SK-MEL-5 (cell line): ENCODE results near the gene PPP1R16B. TPM values are rescaled to one million over a fixed set of nuclear protein-coding genes. Genes with fewer than 3 reads are reported as not detected.
A peak's percentile ranks its signal among the peaks of the same experiment; 100 is the strongest.

Experiments
- DNase-seq: peaks from one replicate; pipeline ENCODE4 v3.0.0-alpha.2; 2016; ENCODE audit warnings: low read depth, low spot score
- in situ Hi-C: cut with HindIII; loops from 2 replicates; pipeline ENCODE4 v1.10.0; 2016; ENCODE audit warnings: low sequenced_read_pairs, high pct_unique_total_duplicates, low pct_unique_long_range_greater_than_20kb
- total RNA-seq: library from RNA; depleted of rRNA; stranded (reverse); fragments of >200 nt; shearing (Covaris generic); gene quantifications from 2 replicates; pipeline ENCODE4 v1.2.3, GENCODE V29; 2014

The PPP1R16B gene
- total RNA-seq, 1 experiment from 2014 or later = 0.69 TPM

DNA sequence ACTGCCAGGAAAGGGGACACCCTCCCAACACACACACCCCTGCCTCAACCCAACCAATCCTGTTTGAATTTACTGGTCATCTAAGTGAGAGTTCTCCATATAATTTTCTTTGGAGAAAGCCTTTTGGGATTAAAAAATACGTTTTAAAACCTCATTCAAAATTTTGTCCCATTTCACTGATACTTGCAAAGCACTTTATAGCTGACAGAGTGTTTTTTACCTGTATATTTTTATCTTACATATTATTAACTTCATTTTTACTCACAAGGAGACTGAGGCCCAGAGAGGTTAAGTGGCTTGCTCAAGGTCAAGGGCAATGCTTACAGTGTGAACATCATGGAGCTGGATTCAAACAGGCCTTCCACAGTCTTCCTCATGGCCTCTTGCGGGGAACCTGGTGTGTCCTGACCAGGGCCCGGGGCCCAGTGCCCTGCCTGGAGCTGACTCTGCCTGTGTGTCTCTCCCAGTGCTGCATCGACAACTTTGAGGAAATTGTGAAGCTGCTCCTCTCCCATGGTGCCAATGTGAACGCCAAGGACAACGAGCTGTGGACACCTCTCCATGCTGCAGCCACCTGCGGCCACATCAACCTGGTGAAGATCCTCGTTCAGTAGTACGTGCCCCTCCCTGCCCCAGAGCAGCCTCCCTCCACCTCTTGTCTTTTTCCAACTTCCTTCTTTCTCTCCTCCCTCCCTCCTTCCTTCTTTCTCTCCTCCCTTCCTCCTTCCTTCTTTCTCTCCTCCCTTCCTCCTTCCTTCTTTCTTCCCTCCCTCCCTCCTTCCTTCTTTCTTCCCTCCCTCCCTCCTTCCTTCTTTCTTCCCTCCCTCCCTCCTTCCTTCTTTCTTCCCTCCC lies 89.8 kb downstream of the PPP1R16B start:
- DNase-seq = no peak
- in situ Hi-C loops = no loop called here

DNA sequence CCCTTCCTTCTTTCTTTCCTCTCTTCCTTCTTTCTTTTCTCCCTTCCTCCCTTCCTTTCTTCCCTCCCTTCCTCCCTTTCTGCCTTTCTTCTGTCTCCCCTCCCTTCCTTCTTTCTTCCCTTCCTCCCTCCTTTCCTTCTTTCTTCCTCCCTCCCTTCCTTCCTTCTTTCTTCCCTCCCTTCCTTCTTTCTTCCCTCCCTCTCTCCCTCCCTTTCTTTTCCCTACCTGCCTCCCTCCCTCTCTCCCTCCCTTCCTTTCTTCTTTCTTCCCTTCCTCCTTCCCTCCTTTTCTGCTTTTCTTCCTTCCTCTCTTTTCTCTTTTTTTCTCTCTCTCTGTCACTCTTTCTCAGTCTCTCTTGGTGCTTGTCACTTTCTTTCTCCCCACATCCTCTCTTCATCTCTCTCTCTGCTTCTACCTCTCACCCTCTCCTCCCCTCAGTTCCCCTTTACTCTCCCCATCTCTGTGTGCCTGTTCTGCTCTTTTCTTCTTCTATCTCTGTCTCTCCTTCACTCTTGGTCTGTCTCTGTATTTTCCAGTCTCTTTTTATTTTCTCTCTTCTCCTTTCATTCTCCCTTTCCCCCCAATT lies 90.6 kb downstream of the PPP1R16B start:
- in situ Hi-C loops = no loop called here
- DNase-seq = no peak

DNA sequence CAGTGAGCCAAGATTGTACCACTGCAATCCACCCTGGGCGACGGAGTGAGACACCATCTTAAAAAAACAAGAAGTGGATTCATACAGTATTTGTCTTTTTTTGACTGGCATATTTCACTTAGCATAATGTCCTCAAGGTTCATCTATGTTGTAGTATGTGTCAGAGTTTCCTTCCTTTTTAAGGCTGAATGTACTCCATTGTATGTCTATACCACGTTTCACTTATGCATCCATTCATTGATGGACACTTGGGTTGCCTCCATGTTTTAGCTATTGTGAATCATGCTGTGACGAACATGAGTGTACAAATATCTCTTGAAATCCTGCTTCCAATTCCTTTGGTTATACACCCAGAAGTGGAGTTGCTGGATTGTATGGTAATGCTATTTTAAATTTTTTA lies 91.8 kb downstream of the PPP1R16B start:
- in situ Hi-C loops = no loop called here
- DNase-seq = peak; percentile 24

DNA sequence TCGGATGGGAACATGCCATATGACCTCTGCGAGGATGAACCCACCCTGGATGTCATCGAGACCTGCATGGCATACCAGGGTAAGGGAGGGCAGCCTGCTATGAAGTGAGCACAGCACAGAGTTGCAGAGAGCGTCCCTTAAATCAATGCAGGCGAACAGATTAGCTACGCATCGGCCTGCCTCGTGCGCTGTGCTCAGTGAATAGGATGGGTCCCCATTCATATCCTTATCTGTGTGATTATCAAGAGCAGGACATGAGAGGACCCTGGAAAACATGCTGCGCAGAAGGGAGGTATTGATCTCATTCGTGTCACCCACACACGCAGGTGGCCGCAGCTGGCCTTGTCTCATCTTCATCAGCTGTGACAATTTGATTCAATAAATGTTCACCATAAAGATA lies 95.1 kb downstream of the PPP1R16B start:
- in situ Hi-C loops = no loop called here
- DNase-seq = no peak

DNA sequence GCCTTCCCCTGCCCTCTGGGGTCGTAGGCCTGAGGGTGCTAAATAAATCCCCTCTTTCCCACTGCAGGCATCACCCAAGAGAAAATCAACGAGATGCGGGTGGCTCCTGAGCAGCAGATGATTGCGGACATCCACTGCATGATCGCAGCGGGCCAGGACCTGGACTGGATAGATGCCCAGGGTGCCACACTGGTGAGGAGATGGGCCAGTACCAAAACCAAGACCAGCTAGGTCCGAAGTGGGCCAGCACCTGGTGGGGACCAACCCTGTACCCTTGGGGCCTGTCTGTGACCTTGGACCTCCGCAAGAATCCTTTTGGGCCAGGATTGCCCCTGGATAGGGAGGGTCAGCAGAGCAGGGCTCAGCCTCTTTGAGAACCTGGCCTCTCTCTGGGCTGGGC lies 97.1 kb downstream of the PPP1R16B start:
- DNase-seq = no peak
- in situ Hi-C loops = no loop called here

DNA sequence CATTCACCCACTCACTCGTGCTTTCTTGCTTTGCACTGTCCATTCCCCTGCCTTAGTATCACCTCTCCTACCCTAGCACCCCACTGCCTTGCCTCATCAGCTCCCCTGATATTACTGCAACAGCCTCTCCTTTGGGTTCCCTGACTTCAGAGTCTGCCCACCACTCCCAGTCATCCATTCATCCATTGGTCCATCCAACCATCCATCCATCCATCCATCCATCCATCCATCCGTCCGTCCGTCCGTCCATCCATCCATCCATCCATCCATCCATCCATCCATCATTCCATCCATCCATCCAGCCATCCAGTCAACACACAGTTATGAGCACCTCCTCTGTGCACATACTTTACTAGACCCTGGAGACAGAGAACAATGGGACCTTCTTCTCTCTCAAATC lies 97.8 kb downstream of the PPP1R16B start:
- DNase-seq = no peak
- in situ Hi-C loops = no loop called here

DNA sequence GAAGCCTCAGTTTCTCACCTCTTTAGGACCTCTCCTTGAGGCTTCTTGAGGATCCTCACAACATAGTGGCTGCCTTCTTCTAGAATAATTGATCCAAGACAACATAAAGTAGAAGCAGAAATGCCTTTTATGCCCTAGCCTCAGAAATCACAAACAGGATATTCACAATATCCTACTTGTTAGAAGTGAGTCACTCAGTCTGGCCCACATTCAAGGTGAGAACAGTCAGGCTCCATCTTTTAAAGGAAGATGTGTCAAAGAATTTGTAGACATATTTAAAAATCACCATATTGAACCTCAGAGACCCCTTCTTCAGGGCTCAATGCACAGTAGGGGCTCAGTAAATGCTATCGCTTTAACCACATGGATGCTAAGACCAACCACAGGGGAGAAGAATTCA lies 99.9 kb downstream of the PPP1R16B start:
- in situ Hi-C loops = no loop called here
- DNase-seq = no peak

DNA sequence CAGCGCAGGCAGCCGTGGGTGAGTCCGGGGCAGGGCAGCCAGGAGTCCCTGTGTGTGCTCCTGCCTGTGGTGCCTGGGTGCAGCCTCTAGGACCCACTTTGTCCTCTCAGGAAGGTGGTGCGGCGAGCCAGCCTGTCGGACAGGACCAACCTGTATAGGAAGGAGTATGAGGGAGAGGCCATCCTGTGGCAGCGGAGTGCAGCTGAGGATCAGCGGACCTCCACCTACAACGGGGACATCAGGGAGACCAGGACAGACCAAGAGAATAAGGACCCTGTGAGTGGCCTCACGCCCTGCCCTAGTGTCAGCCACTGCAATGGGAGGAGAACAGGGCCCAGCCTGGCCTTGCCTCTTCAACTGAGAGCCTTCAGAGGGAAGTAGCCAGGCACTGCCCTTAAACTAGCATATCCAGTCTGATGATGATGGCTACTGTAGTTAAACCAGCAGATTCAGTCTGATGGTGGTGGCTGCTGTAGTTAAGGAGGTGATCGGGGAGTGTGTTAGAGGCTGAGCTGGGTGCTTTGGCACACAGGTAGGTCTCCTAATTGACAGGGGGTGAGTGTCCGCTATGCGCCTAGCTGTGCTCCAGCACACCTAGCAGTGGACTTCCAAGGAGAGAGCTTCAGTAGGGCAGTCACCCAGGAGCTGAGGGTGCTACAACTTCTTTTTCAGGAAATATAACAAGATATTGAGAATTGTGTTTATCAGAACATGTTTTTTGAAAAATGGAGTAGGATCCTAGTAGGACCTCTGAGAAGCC lies 102.6 kb downstream of the PPP1R16B start:
- DNase-seq = no peak
- in situ Hi-C loops = no loop called here

DNA sequence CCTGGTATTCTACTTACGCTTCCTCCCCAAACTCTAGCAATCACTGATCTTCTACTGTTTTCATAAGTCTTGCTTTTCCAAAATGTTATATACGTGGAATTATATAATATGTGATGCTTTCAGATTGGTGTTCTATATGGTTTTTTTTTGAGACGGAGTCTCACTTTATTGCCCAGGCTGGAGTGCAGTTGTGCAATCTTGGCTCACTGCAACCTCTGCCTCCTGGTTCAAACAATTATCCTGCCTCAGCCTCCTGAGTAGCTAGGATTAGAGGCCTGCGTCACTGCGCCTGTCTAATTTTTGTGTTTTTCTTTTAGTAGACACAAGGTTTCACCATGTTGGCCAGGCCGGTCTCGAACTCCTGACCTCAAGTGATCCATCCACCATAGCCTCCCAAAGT lies 109.9 kb downstream of the PPP1R16B start:
- in situ Hi-C loops = no loop called here
- DNase-seq = no peak

DNA sequence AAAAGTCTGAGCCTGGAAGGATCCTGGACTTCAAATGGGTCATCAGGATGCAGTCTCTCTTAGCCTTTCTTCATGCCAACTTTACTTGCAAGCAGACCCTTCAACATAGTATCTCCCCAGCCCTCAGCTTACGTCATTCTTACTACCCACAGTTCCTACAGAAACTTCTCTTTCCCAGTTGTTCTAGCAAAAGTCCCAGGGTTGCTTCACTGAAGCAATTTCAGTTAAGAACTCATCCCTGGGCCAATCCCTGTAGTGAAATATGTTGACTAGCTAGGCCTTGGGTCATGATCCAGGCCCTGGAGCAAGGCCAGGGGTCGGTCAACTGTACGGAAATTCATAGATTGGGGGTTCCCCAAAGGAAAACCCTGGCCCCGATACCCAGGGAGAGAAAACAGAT lies 112.2 kb downstream of the PPP1R16B start:
- no peak for DNase-seq
- in situ Hi-C loops = no loop called here

DNA sequence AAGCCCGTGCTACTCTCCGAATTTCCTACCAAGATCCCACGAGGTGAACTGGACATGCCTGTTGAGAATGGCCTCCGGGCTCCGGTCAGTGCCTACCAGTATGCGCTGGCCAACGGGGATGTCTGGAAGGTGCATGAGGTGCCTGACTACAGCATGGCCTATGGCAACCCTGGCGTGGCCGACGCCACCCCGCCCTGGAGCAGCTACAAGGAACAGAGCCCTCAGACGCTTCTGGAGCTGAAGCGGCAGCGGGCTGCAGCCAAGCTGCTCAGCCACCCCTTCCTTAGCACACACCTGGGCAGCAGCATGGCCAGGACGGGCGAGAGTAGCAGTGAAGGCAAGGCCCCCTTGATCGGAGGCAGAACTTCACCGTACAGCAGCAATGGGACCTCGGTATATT lies 112.7 kb downstream of the PPP1R16B start:
- in situ Hi-C loops = no loop called here
- no peak for DNase-seq

DNA sequence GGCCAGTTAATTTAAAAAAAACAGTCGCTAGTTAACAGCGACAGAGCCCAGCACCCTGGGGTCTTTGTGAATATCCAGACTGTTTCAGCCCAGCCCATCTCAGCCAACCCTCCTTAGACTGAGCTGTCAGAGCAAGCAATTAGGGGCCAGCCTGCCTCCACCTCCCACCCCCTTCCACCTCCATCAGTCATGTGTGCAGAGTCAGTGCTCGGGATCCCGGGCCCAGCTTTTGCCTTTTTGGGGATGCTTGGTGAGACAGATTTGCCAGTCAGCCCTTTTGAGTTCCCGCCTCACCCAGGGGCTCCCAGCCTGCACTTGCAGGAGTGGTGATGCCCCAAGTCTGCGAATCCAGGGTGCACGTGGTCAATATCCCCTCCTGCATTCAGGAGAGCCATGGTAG lies 114.2 kb downstream of the PPP1R16B start:
- no peak for DNase-seq
- in situ Hi-C loops = no loop called here

DNA sequence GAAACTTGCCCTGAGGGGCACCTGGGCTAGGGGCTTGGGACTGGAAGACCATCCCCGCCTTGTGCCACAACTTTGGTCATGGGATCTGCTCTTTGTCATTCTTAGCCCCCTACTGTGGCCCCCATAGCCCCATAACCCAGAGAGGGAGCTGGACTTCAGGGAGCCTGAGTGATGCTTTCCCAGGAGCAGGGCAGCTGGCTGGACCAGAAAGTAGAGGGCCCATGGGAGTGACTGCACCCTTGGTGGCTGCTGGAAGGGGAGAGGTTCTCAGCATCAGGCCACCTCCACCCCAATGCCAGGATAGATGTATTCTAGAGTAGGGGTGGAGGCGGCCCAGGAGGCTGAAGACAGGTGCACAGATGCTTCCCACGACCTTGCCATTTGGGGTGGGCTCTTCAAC lies 114.9 kb downstream of the PPP1R16B start:
- in situ Hi-C loops = no loop called here

DNA sequence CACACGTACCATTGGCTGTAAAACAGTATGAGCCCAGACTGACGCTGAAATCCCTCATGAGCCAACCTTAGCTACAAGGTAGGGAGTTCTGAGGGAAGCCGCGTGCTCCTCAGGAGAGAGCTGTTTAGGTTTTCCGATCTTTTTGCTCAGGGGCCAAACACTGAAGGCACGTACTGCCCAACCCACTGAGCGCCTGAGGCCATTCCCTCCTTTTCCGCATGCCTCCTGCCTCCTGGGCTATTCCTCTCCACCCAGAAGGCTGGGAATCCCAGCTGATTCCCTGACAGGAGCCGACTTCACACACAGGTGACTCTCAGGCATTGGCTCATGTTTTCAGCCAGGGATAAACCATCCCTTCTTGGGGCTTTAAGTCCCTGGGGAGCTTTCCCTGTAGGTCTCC lies 115.4 kb downstream of the PPP1R16B start:
- no peak for DNase-seq
- in situ Hi-C loops = no loop called here

More for the DNA sequence above, 114.9 kb downstream of the PPP1R16B start:
- no peak for DNase-seq

DNA sequence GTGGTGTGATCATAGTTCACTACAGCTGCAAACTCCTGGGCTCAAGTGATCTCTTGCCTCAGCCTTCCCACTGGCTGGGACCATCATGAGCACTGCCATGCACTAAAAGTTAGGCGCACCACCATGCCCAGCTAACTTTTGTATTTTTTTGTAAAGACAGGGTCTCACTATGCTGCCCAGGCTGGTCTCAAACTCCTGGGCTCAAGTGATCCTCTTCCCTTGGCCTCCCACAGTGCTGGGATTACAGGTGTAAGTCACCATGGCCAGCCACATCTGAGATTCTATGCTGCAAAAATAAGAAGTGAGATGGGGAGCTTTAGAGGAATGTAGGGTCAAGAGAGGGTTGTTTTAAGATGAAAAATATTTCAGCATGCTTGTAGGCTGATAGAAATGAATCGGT lies 119.2 kb downstream of the PPP1R16B start:
- DNase-seq = no peak
- in situ Hi-C loops = no loop called here

DNA sequence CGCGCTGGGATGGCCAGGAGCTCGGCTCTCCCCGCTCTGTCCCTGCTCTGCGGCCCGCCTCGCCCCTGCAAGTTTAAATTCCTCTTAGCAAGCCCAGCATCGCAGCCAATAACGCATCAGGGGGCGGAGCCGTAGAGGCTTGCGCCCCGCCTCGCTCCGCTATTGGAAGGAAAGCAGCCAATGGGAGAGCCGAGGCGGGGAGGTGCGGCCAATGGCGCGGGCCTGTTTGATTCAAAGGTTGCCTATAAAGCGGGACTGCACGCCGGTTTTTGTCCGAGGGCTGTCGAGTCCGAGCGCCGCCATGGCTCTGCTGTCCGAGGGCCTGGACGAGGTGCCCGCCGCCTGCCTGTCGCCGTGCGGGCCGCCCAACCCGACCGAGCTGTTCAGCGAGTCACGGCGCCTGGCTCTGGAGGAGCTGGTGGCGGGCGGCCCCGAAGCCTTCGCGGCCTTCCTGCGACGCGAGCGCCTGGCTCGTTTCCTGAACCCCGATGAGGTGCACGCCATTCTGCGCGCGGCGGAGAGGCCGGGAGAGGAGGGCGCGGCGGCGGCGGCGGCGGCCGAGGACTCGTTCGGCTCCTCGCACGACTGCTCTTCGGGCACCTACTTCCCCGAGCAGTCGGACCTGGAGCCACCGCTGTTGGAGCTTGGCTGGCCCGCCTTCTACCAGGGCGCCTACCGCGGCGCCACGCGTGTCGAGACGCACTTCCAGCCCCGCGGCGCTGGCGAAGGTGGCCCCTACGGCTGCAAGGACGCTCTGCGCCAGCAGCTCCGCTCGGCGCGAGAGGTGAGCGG lies 120.8 kb downstream of the PPP1R16B start, which contains the start of gene FAM83D:
Gene FAM83D, plus strand, starts transcription at position 276 of the 792 bp plus-strand sequence. Its CDS starts 26 bp downstream, at position 302.
- in situ Hi-C loops = no loop called here

DNA sequence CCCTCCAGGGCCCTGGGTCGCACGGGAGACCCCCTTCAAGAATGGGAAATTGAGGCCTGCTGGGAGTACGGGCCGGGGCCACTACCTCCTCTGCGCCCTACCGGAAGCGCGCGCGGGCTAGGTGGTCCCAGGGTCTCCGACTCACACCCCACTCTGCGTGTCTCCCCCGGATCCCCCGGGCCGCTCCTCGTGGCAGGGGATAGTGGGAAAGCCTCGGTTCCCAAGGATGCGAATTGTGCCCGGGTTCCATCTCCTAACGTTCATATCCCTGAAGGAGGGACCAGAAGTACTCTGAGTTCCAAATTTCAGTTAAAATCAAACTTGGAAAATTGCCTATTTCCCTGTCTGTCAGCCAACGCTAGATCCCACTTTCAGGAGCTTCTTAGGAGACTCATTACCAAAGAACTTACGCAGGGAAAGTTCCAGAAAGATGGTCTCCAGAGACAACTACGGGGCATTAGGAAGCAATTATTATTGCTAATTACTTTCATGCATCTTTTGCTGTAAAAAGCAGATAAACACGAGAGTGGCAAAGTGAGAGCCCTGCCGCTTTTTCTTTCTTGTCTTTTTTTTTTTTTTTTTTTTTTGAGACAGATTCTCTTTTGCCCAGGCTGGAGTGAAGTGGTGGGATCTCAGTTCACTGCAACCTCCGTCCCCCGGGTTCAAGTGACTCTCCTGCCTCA lies 121.6 kb downstream of the PPP1R16B start:
- in situ Hi-C loops = no loop called here
- no peak for DNase-seq

More for the DNA sequence above, 120.8 kb downstream of the PPP1R16B start, which contains the start of gene FAM83D:
- DNase-seq = peak; percentile 98
